ENCODE measurements around the gene COBL. TPM values are rescaled to one million over a fixed set of nuclear protein-coding genes. Genes with fewer than 3 reads are reported as not detected.
"Not testable (repeated sequence)": the region's sequence is repeated elsewhere in the genome, so short reads cannot be mapped to it uniquely, and the experiment has no call there.

COBL gene
- total RNA-seq, 2 donors from 2014 or later: 36.5 to 46.6 TPM

DNA sequence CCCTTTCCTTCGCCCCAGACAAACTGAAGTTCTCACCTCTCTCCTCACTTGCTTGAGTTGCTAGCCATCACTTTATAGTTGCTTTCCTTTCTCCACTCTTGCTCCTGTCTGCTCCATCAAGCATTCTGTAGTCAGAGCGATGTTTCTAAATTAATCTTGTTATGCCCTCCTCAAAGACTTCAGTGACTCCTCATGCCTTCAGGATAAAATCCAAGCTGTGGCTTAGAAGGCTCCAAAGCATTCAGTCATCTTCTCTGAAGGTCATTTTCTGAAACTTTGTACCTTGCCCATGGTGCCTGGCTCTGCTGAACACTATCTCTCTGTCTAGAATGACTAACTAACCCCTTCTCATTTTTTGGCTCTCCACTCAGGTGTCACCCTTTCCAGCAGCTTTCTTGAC is 311.5 kb downstream of the COBL start:
- DNase-seq (ENCODE audit: low spot score): no peak
- no peaks in the 10 kb centered on the region for H3K4me1 ChIP-seq (replicated peaks)
- 100% methylated on average over 2 of the region's 2 CpGs for WGBS
- H3K27ac ChIP-seq: no peak overlapping the region
- H3K36me3 ChIP-seq: no peaks in the 10 kb centered on the region
- H3K4me3 ChIP-seq: no peak overlapping the region
- no peaks in the 10 kb centered on the region for H3K9me3 ChIP-seq
- no peak for TF ChIP-seq POLR2A (IDR thresholded peaks at IDR 0.05)
- TF ChIP-seq, protein P1, sequence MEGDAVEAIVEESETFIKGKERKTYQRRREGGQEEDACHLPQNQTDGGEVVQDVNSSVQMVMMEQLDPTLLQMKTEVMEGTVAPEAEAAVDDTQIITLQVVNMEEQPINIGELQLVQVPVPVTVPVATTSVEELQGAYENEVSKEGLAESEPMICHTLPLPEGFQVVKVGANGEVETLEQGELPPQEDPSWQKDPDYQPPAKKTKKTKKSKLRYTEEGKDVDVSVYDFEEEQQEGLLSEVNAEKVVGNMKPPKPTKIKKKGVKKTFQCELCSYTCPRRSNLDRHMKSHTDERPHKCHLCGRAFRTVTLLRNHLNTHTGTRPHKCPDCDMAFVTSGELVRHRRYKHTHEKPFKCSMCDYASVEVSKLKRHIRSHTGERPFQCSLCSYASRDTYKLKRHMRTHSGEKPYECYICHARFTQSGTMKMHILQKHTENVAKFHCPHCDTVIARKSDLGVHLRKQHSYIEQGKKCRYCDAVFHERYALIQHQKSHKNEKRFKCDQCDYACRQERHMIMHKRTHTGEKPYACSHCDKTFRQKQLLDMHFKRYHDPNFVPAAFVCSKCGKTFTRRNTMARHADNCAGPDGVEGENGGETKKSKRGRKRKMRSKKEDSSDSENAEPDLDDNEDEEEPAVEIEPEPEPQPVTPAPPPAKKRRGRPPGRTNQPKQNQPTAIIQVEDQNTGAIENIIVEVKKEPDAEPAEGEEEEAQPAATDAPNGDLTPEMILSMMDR (IDR thresholded peaks at IDR 0.05): no peak
- TF ChIP-seq POLR2AphosphoS5 (IDR thresholded peaks at IDR 0.05): no peak
- intact Hi-C loops (cut with DNase I): no loop called here
- no peaks in the 10 kb centered on the region for H3K27me3 ChIP-seq (replicated peaks; ENCODE audit: insufficient read depth)

DNA sequence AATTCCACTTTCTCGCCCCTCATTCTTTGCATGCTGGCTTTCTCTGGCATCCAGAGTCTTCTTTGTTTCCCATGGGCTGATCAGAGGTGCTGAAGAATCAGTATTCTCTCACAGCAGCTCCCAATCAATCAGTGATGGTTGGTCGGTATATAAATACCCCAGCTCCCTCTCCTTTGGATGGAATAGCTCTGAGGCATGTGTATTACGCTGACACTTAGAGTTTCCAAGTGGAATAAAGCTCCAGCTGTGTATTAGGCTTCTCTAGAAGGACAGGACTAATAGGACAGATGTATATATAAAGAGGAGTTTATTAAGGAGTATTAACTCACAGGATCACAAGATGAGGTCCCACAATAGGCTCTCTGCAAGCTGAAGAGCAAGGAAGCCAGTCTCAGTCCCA is 315.7 kb downstream of the COBL start:
- Histone ChIP-seq H3K27me3 (replicated peaks; ENCODE audit: insufficient read depth) (no peaks in the 10 kb centered on the region), H3K27ac (no peak overlapping the region), H3K4me3 (no peak overlapping the region), H3K4me1 (replicated peaks) (no peaks in the 10 kb centered on the region), H3K36me3 (no peaks in the 10 kb centered on the region), H3K9me3 (no peaks in the 10 kb centered on the region)
- 67% methylated on average over 3 of the region's 3 CpGs for WGBS
- TF ChIP-seq, protein P1 (IDR thresholded peaks at IDR 0.05): no peak
- no peak for TF ChIP-seq POLR2A (IDR thresholded peaks at IDR 0.05)
- no peak for TF ChIP-seq POLR2AphosphoS5 (IDR thresholded peaks at IDR 0.05)
- DNase-seq (ENCODE audit: low spot score): no peak
- intact Hi-C loops (cut with DNase I): no loop called here

DNA sequence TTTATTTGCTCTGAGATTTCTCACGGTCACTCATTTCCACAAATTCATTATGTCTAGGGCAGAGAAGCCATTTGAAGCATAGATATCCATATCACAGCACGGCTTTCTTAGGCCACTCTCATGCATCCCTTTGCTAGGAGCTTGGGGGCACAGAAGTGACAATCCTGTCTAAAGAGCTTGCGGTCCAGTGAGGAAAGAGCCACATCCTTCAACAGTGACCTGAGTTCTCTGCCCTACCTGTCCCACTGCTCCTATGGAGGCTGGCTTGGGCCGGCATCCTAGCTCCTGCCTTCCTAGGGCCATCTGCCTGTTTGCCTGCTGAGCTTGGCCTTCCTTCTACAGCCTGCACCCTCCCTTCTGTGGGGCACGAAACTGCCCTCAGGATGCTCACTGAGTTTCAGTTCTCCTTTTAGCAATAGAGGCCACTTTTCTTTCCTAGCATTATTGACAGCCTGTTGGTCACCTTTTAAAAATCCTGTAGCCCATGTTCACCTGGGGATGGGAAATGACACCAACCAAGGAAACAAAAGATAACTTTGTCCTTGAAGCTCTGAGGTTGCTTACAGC is 321.8 kb downstream of the COBL start:
- no peaks in the 10 kb centered on the region for H3K9me3 ChIP-seq
- H3K36me3 ChIP-seq: no peaks in the 10 kb centered on the region
- DNase-seq (ENCODE audit: low spot score): no peak
- H3K4me3 ChIP-seq: no peak overlapping the region
- no peaks in the 10 kb centered on the region for H3K4me1 ChIP-seq (replicated peaks)
- TF ChIP-seq POLR2A (IDR thresholded peaks at IDR 0.05) (no peak), POLR2AphosphoS5 (IDR thresholded peaks at IDR 0.05) (no peak)
- TF ChIP-seq, protein P1 (IDR thresholded peaks at IDR 0.05): no peak
- H3K27ac ChIP-seq: no peak overlapping the region
- H3K27me3 ChIP-seq (replicated peaks; ENCODE audit: insufficient read depth): no peaks in the 10 kb centered on the region
- intact Hi-C loops (cut with DNase I): no loop called here
- 93% methylated on average over 4 of the region's 5 CpGs for WGBS

DNA sequence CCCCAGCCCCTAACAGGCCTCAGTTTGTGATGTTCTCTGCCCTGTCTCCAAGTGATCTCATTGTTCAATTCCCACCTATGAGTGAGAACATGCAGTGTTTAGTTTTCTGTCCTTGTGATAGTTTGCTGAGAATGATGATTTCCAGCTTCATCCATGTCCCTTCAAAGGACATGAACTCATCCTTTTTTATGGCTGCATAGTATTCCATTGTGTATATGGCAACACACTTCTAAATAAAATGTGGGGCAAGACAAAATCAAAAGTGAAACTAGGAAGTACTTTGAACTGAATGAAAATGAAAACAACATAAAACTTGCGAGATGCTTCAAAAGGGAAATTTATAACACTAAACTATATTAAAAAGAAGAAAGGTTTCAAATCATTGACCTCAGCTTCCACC is 326.4 kb downstream of the COBL start:
- intact Hi-C loops (cut with DNase I); H3K36me3 ChIP-seq; H3K4me1 ChIP-seq (replicated peaks); H3K27ac ChIP-seq; DNase-seq (ENCODE audit: low spot score); H3K27me3 ChIP-seq (replicated peaks; ENCODE audit: insufficient read depth); H3K9me3 ChIP-seq; H3K4me3 ChIP-seq: not testable (repeated sequence)
- 93% methylated on average over 1 of the region's 1 CpG for WGBS

DNA sequence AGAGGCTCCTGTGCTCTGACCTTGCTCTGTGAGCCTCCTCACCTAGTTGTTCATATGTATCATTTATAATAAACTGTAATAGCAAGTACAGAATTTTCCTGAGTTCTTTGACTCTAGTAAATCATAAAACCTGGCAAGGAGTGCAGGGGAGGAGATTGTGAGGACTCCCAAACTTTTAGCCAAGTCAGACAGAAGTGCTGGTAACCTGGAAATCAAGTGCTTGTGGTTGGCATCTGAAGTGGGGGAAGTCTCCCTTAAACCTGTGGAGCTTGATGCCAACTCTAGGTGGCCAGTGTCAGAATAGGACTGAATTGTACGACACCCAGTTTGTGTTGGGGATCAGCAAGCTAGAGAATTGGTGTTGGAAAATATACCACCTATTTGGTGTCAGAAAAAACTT is 327.6 kb downstream of the COBL start:
- intact Hi-C loops (cut with DNase I): no loop called here
- no peak for DNase-seq (ENCODE audit: low spot score)

More for the DNA sequence above, 327.6 kb downstream of the COBL start:
- Histone ChIP-seq H3K27me3 (replicated peaks; ENCODE audit: insufficient read depth) (no peaks in the 10 kb centered on the region), H3K27ac (no peak overlapping the region), H3K4me3 (no peak overlapping the region), H3K36me3 (no peaks in the 10 kb centered on the region), H3K9me3 (no peaks in the 10 kb centered on the region), H3K4me1 (replicated peaks) (no peaks in the 10 kb centered on the region)
- 79% methylated on average over 1 of the region's 1 CpG for WGBS
- no peak for TF ChIP-seq POLR2A (IDR thresholded peaks at IDR 0.05)
- TF ChIP-seq POLR2AphosphoS5 (IDR thresholded peaks at IDR 0.05): no peak
- TF ChIP-seq, protein P1 (IDR thresholded peaks at IDR 0.05): no peak

All from prostate gland (tissue), 2 donors.